GM18498 (cell line): Measurements from ENCODE around the gene ST8SIA5.
"Not testable (repeated sequence)": the region's sequence is repeated elsewhere in the genome, so short reads cannot be mapped to it uniquely, and the experiment has no call there.

ENCODE experiments used
- ATAC-seq: cut with Tn5 transposase; IDR thresholded peaks from one replicate; pipeline ENCODE4 v1.9.1; 2021; ENCODE audit warnings: mild to moderate bottlenecking, moderate library complexity; ENCODE audit not compliant: unreplicated experiment

The ST8SIA5 gene, protein sequence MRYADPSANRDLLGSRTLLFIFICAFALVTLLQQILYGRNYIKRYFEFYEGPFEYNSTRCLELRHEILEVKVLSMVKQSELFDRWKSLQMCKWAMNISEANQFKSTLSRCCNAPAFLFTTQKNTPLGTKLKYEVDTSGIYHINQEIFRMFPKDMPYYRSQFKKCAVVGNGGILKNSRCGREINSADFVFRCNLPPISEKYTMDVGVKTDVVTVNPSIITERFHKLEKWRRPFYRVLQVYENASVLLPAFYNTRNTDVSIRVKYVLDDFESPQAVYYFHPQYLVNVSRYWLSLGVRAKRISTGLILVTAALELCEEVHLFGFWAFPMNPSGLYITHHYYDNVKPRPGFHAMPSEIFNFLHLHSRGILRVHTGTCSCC

DNA sequence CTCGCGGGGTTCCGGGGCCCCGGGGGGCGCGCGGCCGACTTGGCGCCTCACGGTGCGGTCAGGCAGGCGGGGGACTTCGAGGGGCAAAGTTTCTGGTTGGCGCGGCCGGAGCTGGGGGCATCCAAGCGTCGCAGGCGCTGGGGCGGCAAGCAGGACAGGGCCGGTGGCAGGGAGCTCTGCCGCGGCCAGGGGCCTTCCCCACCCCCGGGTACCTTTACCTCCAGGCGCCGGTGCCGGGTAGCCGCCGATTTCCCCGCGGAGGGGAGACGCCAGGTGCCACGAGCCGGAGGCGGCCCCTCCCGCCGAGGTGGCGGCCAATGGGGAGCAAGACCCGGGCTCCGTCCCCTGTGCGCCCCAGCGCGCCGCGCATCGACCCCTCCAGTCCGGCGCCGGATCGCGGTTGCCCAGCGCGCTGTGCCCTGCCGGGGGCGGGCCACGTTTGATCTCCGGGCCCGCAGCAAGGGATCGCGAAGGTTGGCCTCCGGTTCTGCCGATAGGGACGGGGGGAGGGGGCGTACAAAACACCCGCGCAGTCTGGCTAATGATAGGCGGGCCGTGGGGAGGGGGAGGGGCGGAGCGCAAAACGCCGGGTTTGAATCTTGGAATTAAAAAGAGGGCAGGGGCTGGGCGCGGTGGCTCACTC lies at the start of gene ST8SIA5:
TSS of gene ST8SIA5 (minus strand) at position 495 of the 643 bp plus-strand sequence. CDS start 545 bp downstream, outside the sequence.
- ATAC-seq = peak; percentile 31

DNA sequence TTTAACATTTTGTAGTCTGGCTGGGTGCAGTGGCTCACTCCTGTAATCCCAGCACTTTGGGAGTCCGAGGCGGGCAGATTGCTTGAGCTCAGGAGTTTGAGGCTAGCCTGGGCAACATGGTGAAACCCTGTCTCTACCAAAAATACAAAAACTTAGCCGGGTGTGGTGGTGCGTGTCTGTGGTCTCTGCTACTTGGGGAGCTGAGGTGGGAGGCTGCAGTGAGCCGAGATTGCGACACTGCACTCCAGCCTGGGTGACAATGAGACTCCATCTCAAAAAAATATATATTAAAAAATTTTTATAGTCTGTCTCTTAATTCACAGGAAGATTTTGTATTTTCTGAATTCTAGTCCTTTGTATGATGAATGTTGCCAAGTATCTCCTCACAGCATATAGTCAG lies 39.1 kb upstream of the ST8SIA5 start:
- not testable (repeated sequence) for ATAC-seq

DNA sequence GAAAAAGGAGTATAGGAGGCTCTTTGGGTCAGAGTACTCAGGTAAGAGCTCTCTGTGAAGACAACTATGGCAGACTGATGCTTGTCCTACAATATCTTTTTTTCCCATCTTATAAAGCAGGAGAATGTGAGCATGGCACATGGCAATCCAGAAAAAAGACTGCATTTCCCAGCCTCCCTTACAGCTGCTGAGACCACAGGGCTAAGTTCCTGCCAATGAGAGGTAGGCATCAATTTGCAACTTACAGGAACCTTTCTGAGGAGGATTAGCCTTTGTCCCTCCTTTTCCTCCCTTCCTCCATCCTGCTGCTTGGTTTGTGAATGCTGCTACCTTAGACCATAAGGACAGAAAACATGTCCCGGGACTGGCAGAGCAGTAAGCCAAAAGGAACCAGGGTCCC lies 37.8 kb upstream of the ST8SIA5 start:
- no peak for ATAC-seq

DNA sequence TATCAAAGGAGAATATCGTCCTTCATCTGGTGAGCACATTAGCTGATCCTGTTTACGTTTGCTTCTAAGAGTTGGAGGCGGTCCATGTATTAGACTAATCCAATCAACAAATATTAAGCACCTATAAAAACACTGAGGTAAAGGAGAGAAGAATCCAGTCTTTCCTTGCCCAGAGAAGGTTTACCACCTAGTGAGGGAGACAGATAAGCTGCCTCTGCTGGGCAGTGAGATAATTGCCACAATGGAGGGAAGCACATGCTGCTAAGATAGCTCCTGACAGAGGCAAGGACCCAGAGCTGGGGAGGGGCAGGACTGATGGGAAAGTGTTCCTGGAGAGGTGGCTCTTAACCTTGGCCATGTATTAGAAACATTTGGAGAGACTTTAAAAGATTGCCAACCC lies 36.7 kb upstream of the ST8SIA5 start:
- ATAC-seq = no peak

DNA sequence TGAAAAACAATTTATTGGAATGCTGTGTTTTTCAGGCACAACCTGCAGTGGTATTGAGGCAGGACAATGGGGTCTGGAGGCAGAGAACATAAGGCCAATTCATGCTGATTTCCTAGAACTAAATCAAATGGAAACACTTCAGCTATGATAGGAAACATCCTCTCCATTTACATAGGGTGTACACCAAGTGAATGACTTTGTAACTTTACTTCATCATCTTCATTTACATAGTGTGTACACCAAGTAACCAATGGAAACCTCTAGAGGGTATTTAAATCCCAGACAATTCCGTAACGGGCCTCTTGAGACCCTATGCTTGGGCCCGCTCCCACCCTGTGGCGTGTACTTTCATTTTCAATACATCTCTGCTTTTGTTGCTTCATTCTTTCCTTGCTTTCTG lies 32.2 kb upstream of the ST8SIA5 start:
- no peak for ATAC-seq

DNA sequence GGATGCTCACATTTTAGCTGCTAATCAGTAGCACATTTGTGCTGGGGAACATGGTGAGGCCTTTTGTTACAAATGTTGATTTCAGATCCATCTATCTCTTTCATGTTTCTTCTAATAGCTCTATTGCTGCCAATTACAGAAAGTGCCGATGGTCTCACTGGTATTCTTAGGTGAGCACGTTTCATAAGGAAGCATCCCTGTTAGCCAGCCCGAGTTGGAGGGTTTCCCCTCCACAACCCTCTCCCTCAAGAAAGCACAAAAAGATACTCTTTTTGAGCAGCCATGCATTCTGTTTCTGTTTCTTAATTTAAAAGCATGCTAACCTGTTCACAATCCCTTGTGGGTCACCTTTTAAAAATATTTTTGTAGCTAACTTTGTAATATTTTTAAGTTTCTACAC lies 30.8 kb upstream of the ST8SIA5 start:
- no peak for ATAC-seq

DNA sequence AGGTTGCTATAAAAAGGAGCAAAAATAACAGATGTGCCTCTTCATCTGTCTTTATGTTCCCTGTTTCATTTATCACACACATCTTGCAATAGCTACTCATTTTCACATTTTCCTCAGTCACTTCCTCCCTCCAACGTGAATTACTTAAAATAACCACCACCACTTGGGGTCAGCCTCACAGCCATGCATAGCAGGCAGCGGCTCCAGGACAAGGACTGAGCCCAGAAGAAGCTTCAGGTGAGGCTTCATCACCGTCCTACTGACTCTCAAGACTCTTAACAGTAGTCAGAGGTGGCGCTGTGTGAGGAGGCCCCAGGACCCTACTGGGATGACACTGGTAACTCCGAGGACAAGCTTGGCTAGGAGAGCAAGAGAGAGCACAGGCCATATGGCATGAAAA lies 15.5 kb upstream of the ST8SIA5 start:
- ATAC-seq = no peak

DNA sequence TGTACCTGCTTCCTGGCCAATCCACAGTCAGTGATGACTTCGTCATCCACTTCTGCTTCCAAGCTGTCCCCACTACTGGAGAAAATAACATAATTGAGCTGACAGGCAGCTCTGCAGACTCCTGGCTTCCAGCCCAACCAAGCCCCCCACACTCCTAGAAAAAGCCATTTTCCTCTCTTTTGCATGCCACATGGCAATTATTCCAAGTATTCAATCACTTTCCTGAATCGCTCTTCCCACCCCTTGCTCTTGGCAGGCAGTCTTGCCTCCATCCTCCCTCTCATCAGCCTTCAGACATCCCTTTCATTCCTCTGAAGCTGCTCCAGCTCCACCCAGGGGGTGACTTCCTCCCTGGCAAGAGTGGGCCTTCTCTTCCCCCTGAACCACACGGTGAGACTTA lies 14.3 kb upstream of the ST8SIA5 start:
- ATAC-seq = no peak

DNA sequence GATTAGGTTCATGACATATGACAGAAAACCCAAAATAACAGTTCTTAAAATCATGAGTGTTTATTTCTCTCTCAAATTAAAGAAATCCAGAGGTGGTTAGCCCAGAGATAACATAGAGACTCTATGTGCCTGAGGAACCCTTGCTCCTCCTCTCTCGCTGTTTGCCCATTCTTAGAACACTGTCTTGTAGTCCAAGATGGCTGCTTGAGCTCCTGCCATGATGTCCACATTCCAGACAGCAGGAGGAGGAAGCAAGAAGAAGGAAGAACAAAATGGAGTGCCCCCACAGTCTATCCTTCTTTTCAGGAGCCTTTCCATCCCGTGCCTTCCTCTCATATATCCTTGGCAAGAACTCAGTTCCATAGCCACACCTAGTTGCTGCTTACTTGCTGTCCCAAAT lies 13.9 kb upstream of the ST8SIA5 start:
- no peak for ATAC-seq

DNA sequence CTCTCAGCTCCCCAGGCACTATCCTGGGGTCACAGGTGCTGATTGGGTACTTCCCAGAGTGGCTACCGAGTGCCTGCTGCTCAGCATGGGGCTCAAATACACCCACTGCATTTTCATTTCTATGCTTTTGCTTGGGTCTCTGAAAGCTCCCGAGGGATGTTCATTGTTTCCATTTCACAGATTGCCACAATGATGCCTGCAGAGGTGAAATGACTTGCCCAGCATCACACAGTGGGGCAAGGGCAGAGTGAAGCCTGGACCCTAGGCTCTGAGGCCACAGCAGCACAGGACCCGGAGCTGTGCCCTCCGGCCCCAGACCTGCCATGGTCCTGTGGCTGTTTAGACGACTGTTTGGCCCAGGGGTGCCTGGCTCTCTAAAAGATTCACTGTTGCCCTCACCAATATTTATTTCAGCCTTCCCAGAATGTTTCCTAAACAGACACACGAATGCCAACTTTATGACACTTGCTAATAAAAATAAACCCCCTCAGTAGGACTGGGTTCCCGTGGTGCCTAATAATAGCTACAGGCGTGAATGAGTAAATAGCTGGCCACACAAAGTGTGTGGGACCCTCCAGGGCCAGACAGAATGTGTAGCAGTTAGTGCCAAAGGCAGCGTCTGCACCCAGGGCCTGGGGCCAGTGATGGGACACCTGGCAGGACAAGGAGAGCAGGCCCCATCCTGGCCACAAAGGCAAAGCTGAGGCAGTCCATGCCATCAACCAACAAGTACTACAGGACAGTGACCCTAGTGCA lies 11.5 kb upstream of the ST8SIA5 start:
- ATAC-seq = no peak

DNA sequence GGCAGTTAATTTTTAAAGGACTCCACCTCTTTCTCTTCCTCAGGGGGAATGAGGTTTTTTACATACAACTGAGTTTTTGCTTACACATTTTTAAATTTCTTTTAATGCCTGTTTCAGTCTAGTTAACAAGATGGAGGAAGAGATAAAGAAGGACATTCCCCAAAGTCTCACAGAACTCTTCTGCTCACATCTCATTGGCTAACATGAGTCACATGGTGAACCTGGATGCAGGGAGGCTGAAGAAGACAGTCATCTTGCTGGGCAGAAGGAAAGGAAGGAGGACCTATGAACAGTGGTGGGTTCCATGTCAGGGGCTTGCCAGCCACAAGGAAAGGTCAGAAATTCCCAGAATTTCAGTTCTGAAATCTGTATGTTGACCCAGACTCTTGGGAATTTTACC lies 10.4 kb upstream of the ST8SIA5 start:
- ATAC-seq = no peak

DNA sequence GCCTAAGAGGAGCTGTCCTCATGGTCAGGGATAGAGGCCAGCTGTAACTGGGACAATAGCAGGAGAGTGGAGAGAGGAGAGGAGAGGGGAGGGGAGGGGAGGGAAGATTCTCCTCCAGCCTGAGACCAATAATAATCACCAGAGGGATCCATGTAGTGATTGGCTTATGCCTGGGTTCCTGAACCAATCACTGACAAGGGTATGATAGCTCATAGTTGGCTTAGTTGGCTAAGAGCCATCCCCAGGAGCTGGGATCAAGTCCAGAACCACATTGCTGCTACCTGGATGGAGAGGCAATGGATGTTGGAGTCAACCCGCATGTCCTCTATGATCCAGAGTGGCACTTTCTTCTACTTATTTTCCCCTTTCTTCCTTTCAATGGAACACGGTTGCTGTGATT lies 7.7 kb upstream of the ST8SIA5 start:
- ATAC-seq = no peak

DNA sequence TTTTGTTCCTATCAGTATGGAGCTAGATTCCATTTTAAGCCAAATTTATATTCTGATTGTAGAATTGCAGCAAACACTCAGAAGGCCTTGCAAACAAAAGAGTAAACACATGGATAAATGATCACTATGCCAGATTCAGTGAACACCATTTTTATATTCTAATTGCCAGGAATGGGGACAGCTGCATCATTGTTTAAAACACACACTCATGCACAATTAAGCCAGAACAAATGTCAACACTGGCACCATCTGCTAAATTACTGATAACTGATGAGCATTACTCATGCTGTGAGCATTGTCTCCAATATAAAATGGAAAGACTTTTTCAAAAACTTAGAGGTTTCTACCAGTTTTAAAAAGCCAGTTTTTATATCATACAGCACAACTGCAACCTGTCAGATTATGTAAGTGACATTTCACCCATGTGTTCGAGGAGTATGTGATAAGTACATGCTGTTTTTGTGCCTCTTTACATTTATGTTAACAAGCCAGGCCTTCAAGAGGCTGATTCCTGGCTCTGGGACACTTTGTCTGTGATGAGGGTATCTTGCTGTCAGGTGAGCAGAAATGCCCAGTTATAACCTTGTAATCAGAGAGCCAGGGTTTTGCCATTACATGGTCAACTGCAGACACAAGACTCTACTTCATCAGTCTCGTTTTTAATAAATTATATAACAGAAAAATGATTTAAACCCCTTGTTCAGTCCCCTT lies 4.4 kb upstream of the ST8SIA5 start:
- no peak for ATAC-seq

DNA sequence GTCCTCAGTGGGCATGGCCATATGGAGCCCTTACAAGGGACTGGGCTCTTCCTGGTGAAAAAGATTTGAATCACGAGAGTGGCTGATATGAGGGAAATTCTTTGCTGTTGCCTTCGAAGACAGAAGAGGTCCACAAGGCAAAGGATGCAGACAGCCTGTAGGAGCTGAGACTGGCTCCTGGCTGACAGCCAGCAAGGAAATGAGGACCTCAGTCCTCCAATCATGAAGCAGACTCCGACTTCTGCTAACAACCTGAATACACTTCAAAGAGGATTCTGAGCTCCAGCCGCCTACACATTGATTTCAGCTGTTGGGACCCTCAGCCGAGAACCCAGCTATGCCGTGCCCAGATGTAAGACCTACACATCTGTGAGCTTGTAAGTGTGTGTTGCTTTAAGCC lies 3.0 kb upstream of the ST8SIA5 start:
- ATAC-seq = no peak

DNA sequence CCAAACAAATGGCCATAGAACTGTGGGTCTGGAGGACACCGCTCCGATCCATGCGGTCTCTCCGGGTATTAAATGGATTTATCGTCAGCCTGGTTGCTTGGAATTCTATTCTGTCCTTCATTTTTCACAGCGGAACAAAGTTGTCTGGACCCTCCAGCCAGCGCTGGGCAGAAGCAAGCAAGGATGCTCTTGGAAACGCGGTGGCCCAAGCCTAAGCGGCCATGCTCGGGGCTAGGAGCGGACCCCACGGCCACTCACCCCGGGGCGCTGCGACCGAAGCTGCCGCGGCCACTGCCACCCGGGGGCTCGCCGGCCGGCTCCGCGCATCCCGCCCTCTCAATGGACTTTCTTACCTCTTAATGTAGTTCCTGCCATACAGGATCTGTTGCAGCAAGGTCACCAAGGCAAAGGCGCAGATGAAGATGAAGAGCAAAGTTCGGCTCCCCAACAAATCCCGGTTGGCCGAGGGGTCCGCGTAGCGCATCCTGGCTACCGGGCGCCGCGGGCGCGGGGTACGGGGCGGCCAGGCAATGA lies 761 bp downstream of the ST8SIA5 start:
- ATAC-seq = peak; percentile 2

DNA sequence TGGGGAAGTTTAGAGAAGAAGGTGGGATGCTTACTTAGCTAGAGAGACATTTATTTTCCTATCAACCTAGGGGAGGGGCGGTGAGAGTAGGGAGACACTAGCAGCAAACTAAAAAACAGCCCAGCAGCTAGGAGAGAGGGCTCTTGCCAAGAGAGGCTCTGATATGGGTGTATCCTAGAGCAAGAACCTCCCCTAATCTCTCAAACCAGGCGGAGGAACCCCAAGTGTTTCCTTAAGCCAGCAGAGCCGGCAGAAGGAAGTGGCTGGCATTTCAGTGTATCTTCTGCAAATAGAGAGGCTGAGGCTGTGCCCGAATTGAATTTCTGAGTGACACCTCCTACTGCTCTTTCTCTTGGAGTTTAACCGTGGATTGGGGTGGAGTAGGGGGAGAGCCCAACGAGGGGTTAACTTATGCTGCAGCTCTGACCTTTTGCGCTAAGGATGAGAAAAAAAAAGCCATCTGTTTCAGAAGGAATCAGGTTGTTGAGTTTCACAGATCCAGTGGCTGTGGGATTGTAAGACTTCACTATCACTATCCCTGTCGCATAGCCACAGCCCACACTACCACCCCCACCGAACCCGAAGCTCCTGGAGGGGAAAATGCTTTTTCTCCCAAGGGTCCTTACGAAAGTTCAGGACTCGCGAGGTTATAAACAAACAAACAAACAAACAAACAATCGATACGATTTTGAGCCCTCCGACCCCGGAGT lies 1.4 kb downstream of the ST8SIA5 start:
- no peak for ATAC-seq

DNA sequence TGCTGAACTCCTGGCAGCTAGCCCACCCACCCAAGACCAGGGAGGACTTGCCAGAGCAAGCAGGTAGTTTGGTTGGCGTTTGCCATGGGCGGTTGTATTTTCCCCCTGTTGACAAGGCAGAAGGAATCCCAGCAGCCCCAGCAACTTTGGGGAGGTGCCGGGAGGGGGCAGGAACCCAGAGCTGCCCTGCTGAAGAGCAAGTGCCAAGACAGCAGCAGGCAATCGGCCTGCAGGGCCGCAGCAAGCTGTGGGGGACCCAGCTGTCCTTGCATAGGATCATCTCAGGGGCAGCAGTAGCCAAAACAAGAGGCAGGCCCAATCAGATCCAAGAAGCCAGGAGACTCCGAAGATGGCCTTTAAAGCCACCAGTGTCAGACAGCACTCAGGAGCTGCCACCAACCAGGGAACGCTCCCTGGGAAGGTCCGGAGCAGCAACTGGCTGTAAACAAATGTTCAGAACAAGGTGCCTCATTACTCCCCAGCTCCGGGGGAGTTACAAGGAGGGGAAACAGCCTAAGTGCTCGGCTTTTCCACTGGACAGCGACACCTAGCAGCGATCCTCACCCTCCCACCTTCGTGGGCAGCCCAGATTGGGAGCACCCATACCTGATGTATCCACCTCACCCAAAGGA lies 2.1 kb downstream of the ST8SIA5 start:
- no peak for ATAC-seq

DNA sequence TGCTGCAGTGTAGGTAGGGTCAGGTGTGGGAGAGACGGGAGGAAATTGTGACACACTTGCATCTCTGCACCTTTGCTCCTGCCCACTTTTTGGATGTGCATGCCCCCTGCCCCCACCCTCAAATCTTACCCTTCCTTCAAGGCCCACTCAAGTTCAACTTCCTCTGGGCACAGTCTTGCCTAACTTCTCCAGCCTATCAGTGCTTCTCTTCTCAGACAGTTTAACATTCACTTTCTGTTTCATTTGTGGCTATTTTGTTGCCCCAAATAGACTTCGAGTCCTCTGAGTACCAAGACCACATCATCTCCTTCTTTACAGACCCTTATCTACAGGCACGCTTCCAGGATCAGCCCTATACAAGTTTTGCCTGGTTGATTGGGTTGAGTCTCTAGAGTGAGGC lies 2.7 kb downstream of the ST8SIA5 start:
- peak; percentile 75 for ATAC-seq

DNA sequence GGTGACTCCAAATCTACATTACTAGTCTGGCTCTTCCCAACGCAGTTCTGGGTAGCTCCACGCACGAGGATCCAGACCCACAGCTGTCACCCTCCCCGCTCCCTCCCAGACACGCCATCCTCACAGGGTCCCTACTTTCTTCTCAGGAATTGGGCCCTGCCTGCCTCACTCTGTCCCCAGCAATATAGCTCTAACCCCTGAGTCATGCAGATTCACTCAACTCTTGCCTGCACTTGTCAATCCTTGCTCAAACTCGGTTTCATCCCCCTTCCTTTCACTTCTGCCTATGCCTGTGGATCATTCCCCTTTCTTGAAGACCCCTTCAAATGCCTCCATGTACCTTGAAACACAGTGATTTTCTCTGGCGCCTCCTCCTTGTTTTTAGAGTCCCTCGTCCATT lies 5.0 kb downstream of the ST8SIA5 start:
- no peak for ATAC-seq

DNA sequence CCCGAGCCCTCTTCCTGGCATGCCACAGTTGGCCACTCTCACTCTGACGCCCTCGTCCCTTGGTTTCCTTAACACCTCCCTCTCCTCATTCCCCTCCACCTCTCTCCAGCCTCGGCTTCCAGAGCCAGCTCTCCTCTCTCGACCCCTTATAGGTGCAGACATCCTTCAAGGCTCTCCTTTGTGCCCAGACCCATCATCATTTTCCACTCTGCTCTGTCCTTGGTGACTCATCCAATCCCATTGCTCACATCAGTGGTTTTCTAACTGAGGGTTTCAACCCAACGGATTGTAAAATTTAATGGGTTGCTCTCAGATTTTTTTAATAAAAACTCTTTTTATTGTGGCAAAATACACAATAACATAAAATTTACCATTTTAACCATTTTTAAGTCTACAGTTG lies 6.2 kb downstream of the ST8SIA5 start:
- no peak for ATAC-seq
